Stimulated activated CD4-positive, alpha-beta T cell treated with anti-CD3 and anti-CD28 coated beads, Interleukin-15, amount 100 ng/mL, for 48 hours (primary cell): ENCODE data around the gene EFHD1.
"Not testable (repeated sequence)": the region's sequence is repeated elsewhere in the genome, so short reads cannot be mapped to it uniquely, and the experiment has no call there.

ENCODE experiments used
- DNase-seq, 2 donors: peaks; one replicate each; pipeline ENCODE4 v3.0.0-alpha.2; 2020; ENCODE audit warnings: low read depth in 2 of 2

EFHD1 gene

DNA sequence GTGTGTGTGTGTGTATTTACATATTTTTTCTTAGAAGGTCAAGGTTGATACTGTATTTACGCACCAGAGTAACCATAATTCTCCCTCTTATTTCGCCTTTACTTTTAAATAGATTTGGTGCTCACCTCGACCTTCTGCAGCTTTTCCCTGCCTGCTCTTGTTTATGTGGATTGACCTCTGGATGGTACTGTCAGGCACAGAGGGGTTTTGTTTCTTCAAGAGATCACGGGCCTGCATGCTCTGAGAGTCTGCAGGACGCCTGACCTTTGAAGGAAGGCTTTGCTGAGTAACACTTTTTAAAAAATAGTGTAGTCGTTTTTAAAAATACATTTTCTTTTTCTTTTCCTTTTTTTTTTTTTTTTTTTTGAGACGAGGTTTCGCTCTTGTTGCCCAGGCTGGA is 18.1 kb upstream of the EFHD1 start:
- no peak for DNase-seq

DNA sequence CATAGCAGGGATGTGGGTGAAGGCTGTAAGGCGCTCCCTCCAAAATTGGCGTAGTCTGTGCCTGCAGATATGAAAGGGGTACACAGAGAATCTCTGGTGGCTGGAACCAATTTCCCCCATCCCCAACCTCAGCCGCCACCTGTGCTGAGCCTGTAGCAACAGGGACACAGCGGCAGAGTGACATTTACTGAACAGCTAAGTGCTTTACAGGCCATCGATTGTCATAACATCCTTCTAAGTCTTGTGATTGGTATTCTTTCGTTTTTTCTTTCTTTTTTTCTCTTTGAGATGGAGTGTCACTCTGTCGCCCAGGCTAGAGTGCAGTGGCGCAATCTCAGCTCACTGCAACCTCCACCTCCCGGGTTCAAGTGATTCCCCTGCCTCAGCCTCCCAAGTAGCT is 12.2 kb upstream of the EFHD1 start:
- no peak for DNase-seq

DNA sequence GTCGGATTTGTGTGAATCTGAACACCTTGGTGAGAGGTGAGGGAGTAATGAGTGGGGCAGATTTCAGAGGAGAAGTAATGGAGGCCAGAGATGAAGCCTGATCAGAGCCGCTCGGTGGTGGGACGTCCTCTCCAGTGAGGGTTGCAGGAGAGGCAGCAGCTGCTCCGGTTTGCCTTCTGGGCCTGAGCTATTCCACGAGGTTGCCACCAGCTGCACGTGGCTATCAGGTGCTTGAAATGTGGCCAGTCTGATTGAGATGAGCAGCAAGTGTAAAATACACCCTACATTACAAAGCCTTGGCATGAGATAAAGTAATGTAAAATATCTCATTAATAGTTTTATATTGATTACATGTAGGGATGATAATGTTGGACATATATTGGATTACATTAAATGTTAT is 10.8 kb upstream of the EFHD1 start:
- no peak for DNase-seq

DNA sequence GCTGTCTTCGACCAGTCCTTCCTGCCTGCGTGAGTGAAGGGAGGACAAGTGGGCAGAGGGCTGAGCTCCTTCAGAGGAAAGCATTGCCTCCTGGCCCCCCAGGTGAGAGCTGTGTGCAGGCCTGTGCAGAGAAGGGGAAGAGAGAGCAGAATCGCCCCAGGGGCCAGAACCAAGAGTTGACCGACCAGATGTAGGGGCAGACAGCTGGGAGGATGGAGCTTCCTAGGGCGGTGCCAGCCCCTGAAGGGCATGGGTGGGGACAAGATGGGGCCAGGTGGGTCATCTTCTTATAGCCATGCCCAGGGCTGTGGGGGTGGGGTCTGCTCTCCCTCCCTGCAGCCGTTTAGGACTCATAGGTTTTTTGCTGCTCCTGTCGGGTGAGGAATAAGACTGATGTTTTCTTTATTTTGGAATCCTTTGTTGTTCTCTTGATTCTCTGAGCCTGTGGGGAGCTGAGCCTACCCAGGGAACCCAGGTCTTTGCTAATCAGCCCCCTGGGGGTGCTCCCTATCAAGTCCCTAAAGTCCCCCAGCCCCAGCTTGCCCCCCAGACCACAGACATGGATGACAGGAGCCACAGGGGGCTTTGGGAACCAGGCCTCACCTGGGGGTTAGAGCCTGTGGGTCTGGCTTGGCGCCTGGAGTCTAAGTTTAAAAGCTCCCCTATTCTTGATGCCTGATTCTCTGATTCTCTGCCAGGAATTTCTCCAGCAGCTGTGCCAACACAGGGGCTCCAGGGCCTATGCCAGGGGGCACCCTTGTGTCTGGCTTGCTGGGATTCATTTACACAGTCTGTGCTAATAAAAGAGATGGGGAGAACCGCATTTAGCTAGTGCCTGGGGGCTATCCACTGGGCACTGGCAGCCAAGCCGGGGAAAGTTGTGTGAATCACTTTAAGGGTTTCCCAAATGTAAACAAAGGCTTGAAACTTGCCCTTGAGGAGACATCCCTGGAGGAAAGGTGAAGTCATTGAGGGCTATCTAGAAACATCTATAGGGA is 9.3 kb upstream of the EFHD1 start:
- DNase-seq: no peak

DNA sequence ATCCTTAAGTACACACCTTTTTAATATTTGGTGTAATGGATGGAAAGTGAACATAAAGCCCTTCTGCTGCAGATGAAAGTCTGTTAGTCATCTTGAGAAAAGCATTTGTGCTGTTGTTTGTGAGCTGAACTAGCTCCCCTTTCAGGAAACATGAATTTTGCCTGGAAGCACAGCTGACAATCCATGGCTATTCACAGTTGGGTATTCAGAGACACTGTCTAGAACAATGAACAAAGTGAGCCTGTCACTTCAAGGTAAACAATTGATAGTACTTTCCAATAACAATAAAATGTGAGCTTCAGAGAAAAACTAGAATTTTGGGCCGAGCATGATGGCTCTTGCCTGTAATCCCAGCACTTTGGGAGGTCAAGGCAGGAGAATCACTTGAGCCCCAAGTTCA is 6.8 kb upstream of the EFHD1 start:
- DNase-seq: no peak

DNA sequence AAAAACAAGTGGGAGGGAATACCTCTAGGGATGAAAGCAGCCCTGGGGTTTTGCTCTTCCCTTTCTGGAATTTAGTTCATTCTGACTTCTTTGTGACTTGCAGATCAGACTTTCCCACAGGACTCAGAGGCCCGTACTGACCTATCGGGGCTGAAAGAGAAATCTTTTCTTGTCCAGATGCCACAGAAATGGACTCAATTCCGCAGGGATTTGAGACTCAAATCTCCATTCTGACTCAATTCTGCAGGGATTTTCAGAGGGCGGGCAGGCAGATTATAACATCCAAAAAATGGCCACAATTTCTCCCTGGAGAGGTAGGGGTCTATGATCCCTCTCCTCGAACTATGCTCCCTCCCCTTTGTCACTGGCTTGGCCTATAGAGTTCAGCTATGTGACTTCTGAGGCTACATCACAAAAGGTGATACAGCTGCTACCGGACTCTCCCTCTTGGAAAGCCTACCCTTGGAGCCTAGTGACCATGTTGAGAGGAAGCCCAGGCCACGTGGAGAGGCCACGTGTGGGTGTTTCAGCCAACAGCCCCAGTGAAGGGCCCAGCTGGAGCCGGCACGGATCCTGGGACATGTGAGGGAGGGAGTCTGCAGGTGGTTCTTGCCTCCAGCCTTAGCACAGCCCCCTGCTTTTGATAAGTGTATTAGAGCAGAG is 4.8 kb upstream of the EFHD1 start:
- no peak for DNase-seq

DNA sequence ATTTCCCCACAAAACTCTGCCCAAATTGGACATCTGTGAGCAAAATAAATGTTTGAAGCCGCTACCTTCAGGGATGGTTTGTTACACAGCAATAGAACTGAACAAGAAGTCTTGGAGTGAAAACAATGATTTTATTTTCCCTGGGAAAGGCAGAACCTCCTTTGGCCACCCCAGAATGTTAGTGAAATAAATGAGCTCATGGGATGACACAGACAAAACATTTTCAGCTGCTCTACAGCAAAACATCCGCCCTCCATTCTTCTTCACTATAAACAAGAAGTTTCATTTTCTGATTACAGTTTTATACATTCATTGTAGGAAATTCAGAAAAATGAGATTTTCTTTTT is 4.3 kb upstream of the EFHD1 start:
- no peak for DNase-seq

DNA sequence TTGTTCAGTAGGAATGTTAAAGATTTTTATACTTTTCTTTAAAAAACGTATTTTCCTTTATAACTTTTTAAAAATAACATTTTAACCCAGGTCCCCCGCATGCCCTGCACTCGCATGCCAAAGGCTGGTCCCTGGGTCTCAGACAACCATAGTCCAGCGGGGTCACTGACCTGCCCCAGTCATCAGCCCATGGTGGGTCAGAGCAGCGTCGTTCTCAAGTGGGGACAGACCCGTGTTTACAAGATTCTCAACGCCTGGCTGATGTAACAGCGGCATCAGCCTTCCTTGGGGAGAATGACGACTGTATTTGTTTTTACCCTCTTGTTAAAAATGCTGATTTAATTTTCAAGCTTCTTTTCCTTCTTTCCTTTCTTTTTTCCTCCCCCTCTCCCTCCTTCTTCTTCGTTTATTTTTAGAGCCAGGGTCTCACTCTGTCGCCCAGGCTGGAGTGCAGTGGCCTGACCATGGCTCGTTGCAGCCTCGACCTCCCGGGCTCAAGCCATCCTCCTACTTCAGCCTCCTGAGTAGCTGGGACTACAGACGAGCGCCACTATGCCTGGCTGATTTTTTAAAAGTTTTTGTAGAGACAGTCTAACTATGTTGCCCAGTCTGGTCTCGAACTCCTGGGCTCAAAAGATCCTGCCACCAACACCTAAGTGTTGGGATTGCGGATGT is 1.0 kb upstream of the EFHD1 start:
- no peak for DNase-seq

DNA sequence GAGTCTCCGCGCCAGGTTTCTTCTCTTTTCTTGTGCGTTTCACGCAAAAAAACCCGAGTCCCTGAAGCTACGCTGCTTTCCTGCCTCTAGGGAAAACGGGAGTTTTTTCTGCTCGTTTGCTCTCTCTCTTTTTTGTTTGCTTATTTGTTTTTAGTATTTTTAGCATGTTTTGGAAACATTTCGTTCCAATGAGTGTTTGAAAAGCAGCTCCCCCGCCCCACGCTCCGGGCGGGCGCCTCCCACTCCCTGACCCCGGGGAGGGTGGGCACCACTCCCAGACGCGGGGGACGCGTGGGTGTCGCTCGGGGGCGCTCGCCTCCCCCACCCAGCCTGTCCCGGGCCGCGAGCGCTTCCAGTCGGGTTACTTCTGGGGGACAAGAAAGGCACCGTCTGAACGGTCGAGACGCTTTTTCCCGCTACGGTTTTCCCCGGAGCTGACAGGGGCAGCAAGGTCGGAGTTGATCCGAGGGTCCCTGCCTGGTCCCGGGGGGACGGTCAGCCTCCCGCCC is 446 bp upstream of the EFHD1 start:
- no peak for DNase-seq

DNA sequence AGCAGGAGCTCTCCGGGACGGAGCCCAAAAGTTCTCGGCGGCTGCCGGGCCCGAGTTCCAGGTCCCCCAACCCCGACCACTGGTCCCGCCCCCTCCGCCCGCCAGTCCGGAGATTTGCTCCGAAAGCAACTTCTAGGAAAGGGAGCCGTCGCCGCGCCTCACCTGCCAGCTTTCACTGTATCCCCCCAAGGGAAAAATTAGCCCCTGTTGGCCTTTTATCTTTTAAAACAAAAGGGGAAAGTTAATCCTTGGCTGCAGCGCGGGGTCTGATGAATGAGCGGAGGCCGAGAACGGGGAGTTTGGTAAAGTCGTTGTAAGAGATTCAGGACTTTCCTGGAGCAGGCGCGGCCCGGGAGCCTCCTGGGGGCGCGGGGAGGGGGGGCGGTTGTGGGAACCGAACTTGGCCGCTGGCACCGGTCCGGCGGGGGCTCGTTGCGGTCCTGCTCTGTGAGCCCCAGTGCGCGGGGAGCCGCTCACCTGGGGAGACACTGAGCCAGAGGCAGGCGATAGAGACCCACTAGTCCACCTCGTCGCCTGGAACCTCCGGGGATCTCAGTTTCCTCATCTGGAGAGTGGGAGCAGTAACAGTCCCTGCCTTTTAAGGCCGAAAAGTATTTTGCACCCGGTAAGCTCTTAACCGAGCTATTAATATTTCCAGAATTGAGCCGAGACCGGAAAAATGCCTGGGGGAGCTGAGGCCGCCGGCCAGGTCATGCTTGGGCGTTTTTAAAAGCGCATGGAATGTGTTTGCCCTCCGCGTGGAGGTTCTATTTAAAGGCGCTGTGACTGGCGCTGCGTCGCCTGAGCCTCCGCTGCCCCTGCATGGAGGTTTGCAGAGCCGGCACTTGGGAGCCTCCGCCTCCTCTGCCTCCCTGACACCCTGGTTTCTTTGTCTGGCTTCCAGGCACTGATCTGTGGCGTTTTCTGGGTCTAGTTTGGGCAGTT is 1.1 kb downstream of the EFHD1 start:
- DNase-seq: no peak

DNA sequence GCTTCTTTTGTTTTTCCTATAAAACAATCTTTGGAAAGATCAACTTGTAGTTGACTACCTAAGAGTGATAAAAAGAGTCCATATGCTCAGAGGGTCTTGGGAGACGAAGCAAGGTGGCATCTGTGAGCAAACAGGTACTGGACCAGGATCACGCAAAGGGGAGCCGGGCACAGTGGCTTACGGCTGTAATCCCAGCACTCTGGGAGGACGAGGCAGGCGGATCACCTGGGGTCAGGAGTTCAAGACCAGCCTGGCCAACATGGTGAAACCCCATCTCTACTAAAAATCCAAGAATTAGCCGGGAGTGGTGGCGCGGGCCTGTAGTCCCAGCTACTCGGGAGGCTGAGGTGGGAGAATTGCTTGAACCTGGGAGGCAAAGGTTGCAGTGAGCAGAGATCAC is 2.0 kb downstream of the EFHD1 start:
- not testable (repeated sequence) for DNase-seq

DNA sequence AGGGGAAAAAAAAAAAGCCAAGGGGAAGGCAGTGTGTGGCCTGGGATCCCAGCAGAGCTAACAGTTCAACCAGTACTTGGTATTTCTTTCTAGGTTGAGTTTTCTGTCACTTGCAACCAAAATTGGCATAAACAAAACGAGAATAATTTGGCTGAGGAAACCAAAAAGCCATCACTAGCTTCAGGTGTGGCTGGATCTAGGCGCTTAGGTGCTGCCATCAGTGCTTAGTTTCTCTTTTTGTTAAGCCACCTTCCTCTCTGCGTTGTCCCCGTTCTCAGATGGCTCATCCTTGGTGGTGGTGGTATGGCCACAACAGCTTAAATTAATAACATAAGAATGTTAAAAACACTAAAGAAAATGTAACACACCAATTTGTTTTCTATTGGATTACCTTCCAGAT is 2.4 kb downstream of the EFHD1 start:
- no peak for DNase-seq

DNA sequence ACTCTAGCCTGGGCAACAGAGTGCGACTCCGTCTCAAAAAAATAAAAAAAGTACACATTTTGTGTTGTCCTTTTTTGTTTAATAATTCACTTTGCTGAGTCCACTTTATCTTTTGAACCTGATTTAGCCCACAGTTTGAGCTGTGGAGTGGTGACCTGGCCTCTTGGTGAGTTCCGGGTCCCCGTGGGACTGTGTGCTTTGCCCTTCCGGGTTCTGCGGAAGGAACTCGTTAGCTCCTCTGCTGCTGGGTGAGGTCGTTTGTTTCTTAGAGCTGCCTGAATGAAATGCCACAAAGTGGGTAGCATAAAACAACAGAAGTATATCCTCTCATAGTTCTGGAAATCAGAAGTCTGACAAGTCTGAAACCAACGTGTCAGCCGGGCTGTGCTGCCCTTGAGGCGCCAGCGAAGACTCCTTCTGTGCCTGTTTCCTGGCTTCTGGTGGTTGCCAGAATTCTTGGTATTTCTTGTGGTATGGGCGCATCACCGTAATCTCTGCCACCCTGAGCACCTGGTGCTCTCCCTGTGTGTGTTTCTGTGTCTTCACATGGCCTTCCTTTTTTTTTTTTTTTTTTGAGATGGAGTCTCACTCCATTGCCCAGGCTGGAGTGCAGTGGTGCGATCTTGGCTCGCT is 3.5 kb downstream of the EFHD1 start:
- no peak for DNase-seq

DNA sequence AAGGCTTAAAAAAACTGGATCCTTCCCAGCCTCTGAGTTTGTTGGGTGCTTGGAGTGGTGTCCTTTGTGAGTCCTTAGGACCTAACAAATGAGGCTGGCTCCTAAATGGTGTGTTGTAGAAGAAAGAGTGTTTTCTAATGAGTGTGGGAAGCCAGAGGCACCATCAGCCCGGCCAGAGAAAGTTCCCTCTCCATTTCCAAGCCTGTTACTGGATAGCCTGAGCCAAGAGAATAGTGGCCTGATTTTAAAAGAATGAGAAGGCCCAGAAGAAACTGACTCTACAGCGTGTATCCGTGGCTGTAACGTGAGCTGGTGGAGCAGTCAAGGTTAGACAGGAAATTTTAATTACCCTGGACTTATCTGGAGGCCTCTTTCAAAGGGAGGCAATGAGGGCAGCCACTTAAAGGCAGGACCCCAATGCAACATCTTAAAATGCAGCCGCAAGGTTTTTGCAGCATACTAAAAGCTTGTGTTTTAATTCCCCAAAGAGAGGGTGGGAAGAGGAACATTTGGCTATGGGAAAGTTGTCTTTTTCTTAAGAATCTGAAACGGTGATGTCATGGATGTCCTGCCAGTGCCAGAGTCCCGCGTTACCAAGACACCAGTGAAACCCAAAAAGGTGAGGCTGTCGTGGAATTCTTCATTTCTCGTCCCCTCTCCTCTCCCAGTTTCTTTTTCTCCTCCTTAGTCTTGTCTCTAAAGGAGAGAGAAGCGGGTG is 4.6 kb downstream of the EFHD1 start:
- no peak for DNase-seq

DNA sequence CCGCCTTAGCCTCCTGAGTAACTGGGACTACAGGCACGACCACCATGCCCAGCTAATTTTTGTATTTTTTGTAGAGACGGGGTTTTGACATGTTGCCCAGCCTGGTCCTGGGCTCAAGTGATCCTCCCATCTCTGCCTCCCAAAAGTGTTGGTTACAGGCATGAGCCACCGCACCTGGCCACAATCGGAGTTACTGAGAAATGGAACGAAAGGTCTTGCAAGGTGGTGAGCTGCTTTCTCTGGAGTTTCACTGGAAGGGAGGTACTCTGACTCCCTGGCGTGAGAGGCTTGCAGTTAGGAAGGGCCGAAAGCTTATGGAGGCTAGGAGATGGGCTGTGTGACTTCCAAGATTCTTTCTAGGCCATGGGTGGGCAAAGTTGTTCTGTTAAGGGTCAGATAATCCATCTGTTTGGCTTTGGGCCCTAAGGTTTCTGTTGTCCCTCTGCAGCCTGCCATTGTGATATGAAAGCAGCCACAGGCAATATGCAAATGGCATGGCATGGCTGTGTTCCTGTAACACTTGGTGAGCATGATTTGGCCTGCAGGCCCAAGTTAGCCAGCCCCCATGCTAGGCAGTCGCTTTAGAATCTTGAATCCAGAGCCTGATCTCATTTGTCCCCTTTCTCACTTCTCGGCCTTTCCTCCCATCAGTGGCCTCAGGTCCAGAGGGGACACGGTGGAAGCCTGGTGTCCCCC is 7.9 kb downstream of the EFHD1 start:
- DNase-seq: no peak

DNA sequence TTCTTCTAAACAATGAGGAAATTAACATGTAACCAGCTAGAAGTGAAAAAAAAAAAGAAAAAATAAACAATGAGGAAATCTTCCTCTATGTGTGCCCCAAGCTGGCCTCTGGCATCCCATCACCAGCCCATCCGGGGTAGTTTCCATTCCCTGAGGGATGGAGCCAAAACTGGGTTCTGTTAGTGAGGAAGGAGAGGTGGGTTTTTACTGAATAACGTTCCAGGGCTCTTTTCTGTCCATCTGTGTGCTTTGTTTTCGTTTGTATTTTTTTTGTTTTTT is 9.7 kb downstream of the EFHD1 start:
- no peak for DNase-seq

DNA sequence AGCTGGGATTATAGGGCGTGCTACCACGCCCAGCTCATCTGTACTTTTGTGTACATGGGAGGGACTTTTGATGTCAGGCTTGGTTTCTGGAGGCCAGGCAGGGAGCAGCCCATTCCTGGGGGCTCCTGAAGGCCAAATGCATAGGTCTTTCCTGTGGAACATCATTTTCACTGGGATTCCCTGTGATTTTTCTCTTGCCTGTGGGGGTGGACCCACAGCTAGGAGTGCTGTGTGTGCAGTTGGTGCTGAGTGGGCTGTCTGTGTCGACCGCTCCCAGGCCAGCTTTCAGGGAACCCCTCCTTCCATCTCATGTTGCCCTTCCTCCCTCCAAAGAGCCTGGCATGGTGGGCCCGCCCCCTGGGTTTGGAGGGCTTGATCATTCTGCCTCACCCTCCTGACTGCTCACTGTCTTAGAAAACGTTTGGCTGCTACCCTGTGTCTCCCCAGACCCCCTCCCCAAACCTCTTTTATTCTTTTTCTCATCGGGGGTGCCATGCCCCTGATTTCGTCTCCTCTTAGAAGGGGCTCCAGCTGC is 10.5 kb downstream of the EFHD1 start:
- DNase-seq: no peak

DNA sequence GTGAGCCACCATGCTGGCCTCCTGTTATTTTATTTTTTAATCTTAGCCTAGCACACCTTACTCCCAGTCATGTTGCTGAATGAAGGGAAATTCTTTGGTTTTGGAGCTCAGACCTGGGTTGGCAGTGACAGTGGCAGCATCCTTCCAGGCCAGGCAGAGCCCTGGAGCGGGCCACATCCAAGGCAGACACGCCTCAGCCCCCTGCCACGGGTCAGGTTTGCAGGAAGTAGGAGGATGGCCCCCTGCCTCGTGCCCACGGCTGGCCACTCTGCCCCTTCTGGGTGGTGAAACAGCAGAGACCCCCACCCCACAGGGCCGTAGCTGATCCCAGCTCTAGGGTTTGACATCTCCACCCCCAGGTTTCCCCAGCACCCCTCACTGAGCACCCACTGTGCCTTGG is 11.7 kb downstream of the EFHD1 start:
- DNase-seq: no peak

DNA sequence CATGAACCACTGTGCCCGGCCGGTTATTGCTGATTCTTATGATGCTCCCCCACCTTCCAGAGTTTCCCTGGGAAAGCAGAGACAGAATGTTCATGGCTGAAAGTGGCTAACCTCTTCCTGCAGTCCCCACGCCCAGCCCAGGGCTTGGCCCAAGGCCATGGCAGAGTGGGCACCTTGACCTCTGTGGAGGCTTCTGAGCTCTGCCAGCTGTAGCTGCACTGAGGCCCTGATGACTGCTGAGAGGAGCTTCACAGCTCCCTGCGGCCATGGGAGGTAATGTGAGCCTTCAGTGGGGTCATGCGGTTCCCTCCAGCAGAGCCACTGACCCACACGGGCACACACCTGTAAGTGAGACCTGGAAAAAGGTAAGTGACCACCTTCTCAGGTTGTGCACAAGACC is 13.3 kb downstream of the EFHD1 start:
- DNase-seq: no peak

DNA sequence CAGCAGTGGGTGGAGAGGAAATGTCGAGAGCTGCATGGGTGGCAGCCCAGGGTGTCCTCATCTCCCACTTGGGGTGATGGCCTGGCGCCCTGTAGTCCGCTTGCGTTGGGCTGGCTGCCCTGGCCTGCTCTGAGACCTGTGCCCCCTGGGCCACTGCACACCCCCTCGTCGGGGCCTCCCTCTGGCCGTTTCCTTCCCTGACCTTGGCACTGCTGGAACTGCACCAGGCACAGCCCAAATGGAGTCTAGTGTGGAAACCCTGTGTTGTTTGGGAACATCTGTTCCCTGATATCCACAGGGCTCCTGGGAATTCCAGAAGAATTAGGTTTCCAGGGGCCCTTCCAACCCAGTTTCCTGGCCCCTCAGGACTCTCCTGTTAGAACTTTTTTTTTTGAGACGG is 13.9 kb downstream of the EFHD1 start:
- DNase-seq: no peak
